Mesenteric fat pad (tissue), 1 donor: ENCODE data around the gene COX8C. TPM values are rescaled to one million over a fixed set of nuclear protein-coding genes. Genes with fewer than 3 reads are reported as not detected.

Experiments used
- DNase-seq: peaks from one replicate; pipeline ENCODE4 v3.0.0-alpha.2; 2020; ENCODE audit warnings: low spot score
- long read RNA-seq: library from polyadenylated mRNA; unstranded; transcript quantifications from one replicate; pipeline ENCODE4 v2.0.0, GENCODE V29; 2020
- total RNA-seq: library from RNA; stranded (reverse); fragmentation: NEBNext Ultra II Directional; extraction: Animal tissue kit (Norgen Biotek cat#: 25700); gene quantifications from one replicate; pipeline ENCODE4 v1.2.1, GENCODE V29; 2021
- donor health status: DM: yes; HTN: yes; CAD: no.

Gene COX8C, protein sequence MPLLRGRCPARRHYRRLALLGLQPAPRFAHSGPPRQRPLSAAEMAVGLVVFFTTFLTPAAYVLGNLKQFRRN
- total RNA-seq = not detected
- long read RNA-seq = 0 reads

DNA sequence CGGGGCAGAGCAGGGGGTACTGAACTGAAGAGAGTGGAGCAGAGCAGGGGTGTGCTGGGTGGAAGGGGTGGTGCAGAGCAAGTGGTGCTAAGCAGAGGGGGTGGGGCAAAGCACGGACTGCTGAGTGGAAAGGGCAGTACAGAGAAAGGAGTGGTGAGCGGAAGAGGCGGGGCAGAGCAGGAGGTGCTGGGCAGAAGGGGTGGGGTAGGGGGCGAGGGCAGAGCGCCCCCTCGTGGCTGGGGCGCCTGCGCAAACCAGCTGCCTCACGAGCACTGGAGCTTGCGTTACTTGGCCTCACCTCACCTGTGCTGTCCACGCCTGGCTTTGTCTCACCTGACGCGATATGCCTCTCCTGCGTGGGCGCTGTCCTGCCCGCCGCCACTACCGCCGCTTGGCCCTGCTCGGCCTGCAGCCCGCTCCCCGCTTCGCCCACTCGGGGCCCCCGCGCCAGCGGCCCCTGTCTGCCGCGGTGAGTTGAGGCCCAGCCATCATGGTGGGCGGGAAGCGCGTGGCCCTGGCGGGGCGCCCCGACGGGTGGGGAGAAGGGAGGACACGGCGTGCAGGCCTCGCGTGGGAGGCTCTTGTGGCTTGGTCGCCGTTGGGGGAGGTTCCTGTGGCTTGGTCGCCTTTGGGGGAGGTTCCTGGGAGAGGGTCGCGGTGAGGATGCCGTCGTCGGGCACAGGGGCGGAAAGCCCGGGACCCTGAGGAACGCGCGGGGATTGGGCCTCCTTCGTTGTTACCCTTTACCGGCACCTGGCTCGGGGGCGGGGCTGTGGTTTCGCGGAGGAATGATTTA lies at the start of gene COX8C:
Gene COX8C, plus strand, starts transcription at position 257 of the 796 bp plus-strand sequence. Its CDS starts 87 bp downstream, at position 344.
- no peak for DNase-seq

DNA sequence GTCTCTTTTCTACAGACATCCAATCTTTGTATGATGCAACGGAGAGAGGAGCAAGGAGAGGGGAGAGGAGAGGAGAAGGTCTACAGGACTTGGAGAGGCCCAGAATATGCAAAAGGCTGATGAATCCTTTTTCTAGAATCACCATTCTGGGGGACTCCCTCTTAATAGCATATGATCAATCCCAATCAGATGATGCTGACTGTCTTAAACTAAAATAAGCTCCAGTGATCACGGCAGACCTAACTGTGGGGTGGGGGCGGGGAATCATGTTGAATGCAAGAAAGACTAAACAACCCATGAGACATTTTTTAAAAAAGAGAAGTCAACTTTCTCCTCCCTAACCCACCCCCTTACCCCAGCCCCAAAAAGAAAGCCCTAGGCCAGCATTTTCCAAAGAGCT lies 47.6 kb upstream of the COX8C start:
- DNase-seq = no peak

DNA sequence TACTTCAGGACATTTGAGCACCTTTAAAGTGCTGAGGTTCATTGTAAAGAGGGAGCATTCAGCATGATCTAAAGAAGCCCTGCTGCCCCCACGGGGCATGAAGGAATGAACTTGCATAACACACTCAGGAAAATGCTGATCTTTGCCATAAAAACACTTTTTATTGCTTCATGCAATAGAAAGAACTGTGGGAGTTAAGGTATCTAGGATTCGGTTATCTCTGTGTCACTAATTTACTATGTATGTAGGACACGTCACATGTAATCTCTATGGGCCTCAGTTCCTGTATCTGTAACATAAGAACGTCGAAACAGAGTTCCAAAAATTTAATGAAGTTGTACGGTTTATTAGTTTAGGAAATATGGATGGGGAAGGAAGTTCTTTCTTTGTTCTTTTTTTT lies 47.1 kb upstream of the COX8C start:
- no peak for DNase-seq

DNA sequence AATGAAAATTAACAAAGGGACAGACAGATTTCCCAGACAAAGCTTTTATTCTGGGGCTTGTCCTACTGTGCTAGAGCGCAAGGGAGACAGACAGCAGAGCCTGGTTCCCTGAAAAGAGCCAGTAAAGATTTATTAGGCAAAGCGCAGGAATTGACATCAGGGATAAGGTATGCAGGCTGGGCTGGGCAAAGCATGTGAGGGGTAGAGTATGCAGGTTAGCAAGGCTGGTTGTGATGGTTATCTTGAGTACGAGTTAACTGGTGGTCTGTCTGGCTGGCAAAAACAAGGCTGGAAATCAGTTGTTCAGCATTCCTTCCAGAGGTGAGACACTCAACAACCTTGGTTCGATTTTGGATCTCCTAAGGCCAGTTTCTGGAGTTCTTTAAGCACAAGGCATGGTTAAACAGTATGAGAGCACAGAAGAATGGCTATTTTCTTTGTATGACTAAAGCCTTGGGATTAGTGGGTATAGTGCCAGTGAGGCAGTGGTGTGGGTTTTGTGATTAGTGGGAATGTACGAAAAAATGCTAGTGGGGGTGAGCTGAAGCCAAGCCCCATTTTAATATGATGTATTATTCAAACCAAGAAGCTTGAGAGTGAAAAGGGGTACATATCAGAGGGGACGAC lies 45.0 kb upstream of the COX8C start:
- DNase-seq = no peak

DNA sequence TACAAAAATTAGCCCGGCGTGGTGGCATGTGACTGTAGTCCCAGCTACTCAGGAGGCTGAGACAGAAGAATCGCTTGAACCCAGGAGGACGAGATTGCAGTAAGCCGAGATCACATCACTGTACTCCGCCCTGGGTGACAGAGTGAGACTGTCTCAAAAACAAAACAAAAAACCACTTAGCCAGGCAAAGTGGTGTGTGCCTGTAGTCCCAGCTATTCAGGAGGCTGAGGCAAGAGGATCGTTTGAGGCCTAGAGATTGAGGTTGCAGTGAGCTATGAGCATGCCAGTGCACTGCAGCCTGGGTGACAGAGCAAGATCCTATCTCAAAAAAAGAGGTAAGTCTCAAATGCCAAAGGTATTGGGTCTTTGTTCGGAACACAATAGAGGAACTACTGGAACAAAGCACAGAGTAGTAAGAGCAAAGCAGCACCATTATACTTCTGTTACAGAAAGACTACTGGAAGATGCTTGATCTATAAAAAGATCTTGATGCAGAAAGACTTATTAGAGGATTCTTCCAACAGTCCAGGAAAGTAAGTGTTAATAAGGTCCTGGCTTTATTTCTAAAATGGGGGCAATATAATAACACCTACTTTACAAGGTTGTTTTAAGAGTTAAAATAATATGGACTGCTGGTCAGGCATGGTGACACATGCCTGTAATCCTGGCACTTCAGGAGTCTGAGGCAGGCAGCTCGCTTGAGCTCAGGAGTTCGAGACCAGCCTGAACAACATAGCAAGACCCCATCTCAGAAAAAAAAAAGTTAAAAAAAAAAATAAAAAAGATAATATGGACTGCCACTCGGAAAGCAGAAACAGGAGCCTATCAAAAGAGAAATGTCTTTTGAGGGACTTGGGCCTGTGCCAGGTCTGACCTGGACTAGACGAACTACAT lies 44.0 kb upstream of the COX8C start:
- no peak for DNase-seq

DNA sequence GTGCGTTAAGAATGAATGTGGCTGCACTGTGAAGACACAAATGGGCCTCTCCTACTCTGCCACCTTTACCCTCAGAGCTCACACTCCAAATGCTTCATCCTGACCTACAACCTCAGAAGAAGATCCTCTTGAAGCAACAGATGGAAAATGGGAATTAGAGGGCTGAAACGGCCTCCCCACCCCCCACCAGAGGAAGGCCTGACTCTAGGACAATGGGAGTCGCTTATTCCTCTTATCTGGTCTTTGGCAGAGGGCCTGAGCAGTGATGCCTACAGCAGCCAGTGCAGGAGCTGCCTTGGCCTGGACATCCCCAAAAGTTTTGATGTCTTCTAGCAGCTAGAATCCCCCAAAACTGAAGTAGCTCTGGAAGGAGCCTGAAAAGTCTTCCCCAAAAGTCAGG lies 43.3 kb upstream of the COX8C start:
- DNase-seq = no peak

DNA sequence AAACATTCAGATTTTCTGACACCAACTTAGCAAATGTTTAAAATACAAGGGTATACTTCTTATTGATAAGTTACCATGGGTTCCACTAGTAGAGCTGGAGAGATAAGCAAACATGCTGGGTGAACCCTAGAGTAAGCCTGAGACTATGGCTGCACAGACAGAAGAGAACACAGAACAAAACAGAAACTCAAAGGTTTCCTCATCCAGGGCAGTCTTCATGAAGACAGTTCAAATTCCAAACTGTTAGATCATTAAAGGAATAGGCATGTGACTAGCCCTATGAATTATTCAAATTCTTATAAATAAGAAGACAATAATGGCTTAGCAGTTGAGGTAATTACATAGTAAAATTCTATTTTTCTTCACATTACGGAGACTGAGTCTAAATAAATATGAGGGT lies 42.2 kb upstream of the COX8C start:
- DNase-seq = no peak

DNA sequence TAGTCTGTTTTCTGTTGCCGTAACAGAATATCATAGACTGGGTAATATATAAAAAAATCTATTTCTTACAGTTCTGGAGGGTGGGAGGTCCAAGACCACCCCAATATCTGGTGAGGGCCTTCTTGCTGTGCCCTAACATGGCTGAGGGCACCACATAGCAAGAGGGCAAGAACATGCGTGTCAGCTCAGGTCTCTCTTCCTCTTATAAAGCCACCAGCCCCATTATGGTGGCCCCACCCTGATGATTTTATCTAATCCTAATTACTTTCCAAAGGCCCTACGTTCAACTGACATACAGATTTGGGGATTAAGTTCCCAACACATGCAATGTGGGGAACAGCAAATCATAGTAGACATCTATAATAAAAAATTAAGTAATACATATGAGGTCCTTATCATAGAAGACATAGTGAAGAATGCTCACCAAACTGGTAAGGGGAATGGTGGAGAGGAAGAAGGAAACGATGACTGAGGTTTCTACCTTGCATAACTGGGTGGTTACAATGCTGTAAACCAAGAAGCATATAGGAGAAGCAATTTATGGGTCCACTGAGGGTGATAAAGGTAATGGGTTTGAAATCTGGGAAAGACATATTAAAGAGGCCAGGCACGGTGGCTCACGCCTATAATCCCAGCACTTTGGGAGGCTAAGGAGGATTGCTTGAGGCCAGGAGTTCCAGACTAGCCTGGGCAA lies 41.1 kb upstream of the COX8C start:
- DNase-seq = no peak

DNA sequence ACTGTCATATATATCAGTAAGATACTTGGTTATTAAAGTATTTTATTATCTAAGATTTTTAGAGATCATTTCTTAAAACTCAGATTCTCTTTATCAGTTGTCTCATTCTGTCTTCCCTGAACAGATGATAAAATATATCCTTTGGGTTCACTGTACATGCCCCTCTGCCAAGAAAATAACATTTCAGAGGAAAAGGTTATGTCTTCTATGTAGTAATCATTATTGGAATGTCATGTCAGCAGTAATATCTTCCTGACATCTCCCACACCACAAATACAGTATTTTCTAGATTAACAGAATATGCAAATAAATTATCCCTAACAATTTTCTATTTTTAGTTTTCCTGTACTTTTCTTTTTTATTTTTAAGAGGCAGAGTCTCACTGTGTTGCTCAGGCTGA lies 40.2 kb upstream of the COX8C start:
- DNase-seq = no peak

DNA sequence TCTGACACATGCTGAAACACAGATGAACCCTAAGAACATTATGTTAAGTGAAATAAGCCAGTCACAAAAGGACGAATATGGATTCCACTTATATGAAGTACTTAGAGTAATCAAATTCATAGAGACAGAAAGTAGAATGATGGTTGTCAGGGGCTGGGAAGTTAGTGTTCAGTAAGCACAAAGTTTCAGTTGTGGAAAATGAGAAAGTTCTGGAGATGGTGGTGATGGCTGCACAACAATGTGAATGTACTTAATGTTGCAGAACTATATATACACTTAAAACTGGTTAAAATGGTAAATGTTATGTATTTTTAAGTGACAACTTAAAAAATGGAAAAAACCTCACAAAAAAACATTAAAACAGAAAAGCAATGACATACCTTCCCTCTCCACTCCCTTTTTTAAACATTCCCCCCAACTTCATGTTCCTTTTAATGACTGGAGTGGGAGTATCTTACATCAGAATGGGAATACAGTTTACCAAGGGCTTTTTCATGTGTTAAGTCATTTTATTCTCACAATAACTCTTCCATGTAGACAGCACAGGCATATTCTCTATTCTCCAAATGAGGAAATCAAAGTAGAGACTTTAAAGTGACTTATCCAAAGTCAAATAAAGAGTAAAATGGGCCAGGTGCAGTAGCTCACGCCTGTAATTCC lies 38.2 kb upstream of the COX8C start:
- no peak for DNase-seq

DNA sequence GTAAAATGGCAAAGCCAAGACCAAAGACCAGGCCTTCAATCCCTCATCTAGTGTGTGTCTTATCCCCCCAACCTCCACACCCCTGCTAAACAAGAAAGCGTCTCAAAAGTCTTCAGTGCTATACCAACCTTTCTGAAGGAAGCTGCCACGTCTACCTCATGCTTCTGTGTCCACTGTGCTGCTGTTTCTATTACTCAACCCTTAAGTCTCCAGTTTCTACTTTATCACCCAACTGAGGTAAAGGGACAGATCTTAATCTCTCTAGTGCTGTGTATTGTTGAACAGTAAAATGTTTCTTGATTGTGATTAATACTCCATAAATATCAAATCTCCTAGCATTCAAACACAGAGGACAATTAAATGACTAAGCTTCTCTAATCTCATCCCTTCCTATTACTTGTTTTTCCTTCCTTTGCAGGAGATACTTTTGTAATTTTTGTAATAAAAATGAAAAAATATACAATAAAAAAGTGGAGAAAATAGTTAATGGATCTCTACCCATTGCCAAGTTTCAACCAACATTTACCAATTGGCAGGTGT lies 37.5 kb upstream of the COX8C start:
- DNase-seq = no peak

DNA sequence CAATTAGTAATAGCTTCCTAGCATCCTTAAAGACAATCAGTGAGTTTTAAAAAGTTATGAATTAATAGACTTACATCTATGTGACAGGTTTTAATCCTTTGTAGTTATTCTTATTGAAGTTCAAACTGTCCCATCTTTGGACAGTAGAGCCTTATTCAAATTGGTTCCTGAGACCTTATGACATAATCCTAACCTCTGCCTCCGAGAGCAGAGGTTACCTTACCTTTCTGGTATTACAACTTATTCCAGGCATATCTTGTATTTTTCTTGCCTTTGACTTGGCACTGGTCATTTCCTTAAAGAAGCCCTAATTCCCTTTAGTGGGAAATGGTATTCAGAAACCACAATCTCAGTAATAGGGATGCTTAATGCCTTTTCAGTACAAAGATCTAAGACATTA lies 35.9 kb upstream of the COX8C start:
- no peak for DNase-seq

DNA sequence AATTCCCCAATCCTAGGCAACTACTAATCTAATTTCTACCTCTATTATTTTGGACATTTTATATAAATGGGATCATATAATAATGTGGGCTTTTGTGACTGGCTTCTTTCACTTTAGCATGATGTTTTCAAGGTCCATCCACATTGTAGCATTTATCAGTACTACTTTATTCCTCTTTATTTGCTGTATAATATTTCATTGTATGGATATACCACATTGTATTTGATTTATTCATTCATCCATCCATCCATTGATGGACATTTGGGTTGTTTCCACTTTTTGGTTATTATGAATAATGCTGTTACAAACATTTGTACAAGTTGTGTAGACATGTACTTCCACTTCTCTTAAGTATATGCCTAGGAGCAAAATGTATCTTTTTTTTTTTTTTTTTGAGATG lies 31.4 kb upstream of the COX8C start:
- no peak for DNase-seq

DNA sequence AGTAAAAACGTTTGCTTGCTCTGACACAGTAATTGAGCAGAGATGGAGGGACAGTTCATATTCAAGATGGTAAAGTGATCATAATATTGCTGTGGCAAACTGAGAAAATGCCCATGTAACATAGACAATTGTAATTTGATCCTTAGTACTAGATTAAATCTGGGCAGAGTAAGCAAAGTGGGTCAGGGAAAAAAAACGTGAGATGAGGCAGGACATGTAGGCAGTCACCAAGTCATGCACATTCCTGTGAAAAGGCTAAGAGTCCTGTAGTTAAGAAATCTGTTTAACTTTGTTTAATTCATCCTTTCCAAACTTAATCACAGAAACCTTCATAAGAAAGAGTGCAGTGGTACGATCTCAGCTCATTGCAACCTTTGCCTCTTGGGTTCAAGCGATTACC lies 30.3 kb upstream of the COX8C start:
- DNase-seq = no peak

DNA sequence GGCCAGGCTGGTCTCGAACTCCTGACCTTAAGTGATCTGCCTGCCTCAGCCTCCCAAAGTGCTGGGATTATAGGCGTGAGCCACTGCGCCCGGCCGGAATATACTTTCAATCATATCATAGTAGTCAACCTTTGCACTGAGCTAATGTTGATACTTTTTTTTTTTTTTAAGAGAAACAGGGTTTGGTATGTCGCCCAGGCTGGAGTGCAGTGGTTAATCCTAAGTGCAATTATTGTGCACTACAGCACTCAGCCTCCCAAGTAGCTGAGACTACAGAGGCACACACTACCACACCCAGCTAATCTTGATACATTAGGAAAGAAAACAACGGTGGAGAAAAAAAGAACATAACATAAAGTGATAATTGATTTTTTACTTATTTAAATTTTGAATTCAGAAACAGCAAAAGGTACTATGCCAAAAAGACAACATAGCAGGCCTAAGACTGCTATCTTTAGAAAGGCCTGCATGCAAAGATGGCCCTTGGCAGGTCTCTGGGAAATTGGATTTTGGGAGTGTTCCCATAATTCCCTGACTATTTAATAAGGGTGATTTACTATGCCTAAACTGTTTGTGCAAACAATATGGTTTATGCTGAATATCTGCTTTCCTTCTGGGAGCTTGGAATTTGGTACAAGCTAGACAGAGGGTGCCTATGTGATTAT lies 29.6 kb upstream of the COX8C start:
- DNase-seq = no peak

DNA sequence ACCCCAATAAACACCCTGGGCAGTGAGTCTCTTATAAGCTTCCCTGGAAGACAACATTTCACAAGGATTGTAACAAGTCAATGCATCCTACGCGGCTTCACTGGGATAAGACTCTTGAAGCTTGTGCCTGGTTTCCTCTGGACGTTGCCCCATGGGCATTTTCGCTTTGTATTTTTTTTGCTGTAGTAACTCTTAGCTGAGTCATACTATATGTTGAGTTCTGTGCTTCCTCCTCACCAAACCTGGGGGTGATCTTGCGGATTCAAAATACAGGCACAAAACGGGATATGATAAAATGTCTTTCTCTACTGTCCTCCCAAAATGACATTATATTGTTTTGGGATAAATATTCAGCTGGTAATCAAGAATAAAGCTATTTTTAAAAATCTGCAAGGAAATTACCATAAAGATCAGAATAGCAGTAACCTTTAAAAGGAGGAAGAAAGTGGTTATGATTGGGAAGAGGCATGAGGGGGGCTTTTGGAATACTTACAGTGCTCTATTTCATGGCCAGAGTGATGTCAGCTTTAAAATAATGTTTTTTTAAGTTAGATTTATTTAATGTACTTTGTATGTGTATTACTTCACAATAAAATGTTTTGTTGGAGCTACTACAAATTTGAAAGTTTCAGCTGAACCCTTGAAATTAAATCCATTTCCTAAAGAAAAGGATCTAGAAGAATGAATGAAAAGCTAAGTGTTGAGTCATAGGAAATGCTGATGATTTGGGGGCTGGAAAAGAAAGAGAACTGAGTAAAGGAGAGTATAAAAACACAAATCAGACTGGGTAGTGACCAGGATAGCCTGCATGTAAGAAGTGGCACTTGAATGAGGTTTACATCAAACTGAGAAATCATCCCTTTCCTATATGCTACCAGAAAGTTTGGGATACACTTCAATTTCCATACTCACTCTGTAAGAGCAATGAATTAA lies 28.8 kb upstream of the COX8C start:
- no peak for DNase-seq

DNA sequence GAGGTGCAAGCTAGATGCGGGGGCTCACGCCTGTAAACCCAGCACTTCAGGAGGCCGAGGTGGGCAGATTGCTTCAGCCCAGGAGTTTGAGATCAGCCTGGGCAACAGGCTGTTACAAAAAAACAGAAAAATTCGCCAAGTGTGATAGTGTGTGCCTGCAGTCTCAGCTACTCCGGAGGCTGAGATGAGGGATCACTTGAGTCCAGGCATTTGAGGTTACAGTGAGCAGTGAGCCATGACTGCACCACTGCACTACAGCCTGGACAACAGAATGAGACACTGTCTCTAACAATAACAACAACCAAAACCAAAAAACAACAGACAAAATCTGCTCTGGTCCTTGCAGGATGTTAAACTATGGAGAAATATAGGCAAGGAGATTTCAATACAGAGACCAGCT lies 28.1 kb upstream of the COX8C start:
- no peak for DNase-seq

DNA sequence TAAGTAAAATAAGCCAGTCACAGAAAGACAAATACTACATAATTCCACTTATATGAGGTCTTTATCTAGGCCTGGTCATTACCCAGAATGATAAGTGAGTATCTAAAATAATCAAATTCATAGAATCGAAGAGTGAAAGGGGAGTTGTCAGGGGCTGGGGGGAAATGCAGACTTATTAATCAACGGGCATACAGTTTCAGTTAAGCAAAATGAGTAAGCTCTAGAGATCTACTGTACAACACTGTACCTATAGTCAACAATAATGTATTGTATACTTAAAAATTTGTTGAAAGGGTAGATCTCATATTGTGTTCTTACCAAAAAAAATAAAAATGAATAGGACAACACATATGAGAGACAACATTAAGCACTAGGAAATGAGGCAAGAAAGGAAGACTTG lies 27.5 kb upstream of the COX8C start:
- DNase-seq = no peak

DNA sequence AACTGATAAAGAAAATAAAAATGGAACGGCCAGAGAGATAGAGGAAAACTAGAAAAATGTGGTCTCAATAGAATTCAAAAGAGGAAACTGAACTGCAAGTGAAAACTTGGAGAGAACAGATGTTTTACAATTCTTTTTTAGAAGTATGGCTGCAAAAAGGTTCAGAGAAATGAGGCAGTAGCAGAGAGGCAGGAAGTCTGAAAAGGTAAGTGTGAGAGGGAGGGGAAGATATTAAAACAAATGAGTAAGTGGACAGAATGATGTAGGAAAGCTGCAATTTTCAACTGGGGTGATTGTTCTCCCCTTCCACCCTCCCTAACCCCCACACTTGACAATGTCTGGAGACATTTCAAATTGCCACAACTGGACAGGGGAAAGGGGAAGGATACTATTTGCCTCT lies 27.0 kb upstream of the COX8C start:
- DNase-seq = no peak
